NCI-H460 (cell line): ENCODE measurements around the gene GJB4. TPM values are rescaled to one million over a fixed set of nuclear protein-coding genes. Genes with fewer than 3 reads are reported as not detected.

Experiments used
- DNase-seq: peaks from one replicate; pipeline ENCODE4 v3.0.0-alpha.2; 2016; ENCODE audit warnings: low read depth; ENCODE audit errors: extremely low read depth
- total RNA-seq: library from RNA; depleted of rRNA; stranded (reverse); fragments of >200 nt; shearing (Covaris generic); gene quantifications from 2 replicates; pipeline ENCODE4 v1.2.3, GENCODE V29; 2014

GJB4 gene
- total RNA-seq, 1 experiment from 2014 or later: not detected

DNA sequence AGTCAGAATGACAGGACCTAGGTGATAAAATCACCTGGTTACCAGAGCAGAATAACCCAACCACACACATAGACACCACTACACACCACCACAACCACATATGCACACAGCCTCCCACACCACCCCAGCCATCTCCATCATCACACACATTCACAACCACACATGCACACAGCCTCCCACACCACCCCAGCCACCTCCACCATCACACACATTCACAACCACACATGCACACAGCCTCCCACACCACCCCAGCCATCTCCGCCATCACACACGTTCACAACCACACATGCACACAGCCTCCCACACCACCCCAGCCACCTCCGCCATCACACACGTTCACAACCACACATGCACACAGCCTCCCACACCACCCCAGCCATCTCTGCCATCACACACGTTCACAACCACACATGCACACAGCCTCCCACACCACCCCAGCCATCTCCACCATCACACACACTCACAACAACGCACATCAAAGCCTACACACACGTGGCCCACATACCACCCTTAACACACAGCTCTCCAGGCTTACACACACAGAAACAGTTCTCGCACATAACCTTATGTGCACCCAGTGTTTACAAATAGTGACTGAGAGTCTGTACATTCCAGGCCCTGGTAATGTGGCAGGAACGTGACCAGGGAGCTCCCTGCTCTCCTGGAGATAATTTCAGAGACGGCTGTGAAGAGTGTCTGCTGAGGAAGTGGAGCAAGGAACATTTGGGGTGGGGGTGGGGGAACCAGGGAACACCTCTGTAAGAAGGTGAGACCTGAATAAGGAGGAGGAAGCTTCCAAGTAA lies 18.2 kb downstream of the GJB4 start:
- no peak for DNase-seq

DNA sequence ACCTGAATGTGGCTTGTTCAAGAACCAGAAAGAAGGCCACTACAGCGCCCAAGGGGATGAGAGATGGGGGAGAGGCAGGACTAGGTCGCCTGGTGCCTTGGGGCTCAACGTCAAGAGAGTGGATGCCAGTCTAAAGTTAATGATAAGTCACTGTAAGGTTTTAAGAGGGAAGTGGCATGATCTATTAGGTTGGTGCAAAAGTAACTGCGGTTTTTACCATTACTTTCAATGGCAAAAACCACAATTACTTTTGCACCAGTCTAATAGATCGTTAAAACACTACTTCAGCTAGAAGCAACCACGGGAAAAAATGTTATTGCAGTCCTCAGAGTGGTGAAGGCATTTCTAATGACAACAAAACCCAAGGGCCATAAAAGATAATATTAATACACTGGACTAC lies 18.8 kb downstream of the GJB4 start:
- DNase-seq: no peak

DNA sequence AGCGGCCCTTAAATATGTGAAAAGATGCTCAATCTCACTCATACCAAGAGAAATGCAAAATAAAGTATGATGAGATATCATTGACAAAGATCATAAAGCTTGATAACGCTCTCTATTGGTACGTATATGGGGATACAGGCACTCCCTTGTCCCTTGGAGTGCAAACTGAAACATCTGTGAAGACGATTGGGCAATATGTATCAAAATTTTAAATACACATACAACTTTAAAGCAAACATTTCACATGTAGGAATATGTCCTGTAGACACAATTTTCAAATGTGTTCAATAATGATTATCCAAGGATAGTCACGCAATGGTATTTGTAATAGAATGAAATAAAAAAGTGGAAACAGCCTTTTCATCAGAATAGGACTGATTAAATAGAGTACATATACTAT lies 19.5 kb downstream of the GJB4 start:
- no peak for DNase-seq

- no peak for DNase-seq
These were observed 20.0 kb downstream of the GJB4 start for GRCh38 chr1:34779526-34779925.

GRCh38 chr1:34779962-34780361 lies 20.4 kb downstream of the GJB4 start:
- DNase-seq: no peak

GRCh38 chr1:34780528-34780927 lies 21.0 kb downstream of the GJB4 start:
- no peak for DNase-seq

- DNase-seq: no peak
These were observed 21.7 kb downstream of the GJB4 start, which contains the start of gene GJB3 for GRCh38 chr1:34781071-34781843. GJB3 (plus strand) TSS chr1:34781214; CDS start chr1:34784763, 3,549 bp downstream.

GRCh38 chr1:34781844-34782391 lies 22.4 kb downstream of the GJB4 start:
- no peak for DNase-seq

DNA sequence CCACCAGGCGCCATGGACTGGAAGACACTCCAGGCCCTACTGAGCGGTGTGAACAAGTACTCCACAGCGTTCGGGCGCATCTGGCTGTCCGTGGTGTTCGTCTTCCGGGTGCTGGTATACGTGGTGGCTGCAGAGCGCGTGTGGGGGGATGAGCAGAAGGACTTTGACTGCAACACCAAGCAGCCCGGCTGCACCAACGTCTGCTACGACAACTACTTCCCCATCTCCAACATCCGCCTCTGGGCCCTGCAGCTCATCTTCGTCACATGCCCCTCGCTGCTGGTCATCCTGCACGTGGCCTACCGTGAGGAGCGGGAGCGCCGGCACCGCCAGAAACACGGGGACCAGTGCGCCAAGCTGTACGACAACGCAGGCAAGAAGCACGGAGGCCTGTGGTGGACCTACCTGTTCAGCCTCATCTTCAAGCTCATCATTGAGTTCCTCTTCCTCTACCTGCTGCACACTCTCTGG lies 25.2 kb downstream of the GJB4 start:
- DNase-seq: no peak

GRCh38 chr1:34785231-34785874 lies 25.8 kb downstream of the GJB4 start:
- DNase-seq: no peak

GRCh38 chr1:34785875-34786470 lies 26.4 kb downstream of the GJB4 start:
- no peak for DNase-seq

- DNase-seq: peak; percentile 38
These were observed 27.2 kb downstream of the GJB4 start for GRCh38 chr1:34786521-34787325.

DNA sequence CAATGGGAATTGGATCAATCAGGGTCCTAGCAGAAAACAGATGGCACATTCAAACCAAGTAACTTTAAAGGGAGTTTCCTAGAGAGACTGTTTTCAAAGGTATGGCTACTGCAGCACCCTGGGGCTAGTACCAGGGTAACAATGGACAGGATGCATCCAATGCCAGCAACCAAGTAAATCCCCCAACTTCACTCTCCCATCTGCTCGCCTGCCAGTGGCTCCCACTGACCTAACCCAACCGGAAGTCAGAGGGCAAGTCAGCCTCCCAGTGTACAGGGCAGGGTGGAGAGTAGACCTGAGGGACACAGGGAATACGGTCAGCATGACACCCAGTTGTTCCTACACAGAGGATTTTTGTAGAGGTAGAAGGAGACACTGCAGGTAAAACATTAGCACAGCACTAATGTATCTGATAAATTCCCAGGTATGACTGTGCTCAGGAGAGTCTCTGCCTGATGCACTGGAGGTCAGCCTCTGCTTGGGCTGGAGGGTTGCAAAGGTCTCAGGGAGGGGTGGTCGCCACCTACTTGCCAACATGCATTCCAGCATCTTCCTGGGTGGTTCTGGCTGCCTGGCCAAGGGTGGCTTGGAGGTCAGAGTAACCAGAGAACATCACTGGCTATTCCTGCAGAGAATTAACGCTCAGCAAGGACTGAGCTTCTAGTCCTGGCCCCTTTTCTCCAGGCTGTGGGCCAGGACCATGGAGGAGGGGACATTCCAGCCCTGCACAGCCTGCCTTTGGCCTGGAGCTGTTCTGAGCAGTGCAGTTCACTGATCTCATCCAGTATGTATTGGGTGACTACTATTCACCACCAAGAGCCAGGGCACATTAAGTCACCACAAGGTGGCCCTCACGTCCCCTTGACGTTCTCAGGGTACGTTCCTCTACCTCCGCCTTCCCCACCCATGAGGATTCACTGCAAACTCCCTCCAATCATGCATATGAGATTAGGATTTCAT lies 28.2 kb downstream of the GJB4 start:
- DNase-seq: no peak

DNA sequence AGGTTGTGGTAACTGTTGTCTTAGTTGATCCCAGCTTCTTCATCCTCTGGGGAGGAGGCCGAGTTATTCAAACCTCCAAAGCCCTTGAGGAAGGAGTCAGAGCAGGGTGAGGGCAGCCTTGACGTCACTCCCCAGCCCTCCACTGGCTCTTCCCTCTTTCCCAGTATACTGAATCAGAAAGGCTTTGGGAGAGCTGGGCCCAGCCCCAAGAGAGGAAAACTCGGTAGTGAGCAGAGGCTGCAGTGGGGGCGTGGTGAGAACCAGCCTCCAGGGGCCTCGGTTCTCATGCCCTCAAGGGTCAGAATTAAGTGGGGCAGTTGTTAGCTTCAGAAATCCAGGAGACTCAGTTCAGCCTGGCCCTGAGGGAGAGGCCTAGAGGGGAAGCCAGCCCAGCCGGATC lies 31.4 kb downstream of the GJB4 start:
- DNase-seq: no peak

GRCh38 chr1:34792424-34792823 lies 32.9 kb downstream of the GJB4 start:
- no peak for DNase-seq

DNA sequence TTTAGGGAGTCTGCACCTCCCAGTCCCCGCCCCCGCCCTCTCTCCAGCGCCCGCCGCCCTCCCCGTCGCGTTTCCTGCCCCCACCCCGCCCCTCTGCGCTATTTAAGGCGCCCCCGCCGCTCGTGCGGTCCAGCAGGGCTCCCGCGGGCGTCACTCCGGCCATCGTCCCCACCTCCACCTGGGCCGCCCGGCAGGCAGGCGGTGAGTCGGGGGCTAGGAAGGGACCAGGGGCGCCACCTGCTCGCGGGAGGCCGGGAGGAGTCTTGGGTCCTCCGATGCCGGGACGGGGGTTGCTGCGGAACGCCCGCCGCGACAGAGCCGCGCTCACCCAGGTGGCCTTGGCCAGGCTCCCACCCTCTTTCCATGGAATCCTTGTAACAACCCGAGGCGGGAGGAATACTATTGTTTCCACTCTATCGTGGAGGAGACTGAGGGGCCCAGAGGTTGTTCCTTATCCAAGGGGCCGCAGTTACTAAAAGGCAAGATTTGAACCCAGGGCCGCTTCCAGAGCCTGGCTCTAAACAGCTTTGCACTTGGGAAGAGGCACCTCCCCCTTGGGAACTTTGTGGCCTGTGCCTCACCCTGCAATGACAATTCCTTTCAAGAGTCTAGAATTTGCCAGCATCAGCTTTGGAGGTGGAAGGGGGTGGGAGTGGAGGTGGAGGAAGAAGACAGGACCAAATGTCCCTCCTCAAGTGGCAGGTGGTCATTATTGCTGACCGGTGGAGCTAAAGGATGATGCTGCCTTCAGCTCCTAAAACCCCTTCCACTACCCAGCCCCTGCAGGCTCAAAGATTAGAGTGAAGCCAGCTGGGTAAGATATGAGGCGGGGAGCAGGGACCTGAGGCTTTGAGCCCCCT lies 33.6 kb downstream of the GJB4 start, which contains the start of gene GJA4:
Gene GJA4, plus strand, starts transcription at position 132 of the 860 bp plus-strand sequence. CDS start 1,215 bp downstream, outside the sequence.
- DNase-seq: no peak

- no peak for DNase-seq
These were observed 34.7 kb downstream of the GJB4 start for GRCh38 chr1:34794001-34794789.
